PFSK-1 (cell line): Measurements from ENCODE around the gene OR13D1.

ENCODE experiments used
- POLR2AphosphoS5 ChIP-seq: IDR thresholded peaks from 2 replicates; pipeline ENCODE4 v1.6.1; 2012; ENCODE audit warnings: low read depth, mild to moderate bottlenecking, control low read depth, low read length, moderate library complexity
- REST ChIP-seq, 2 experiments: IDR thresholded peaks; 2 replicates each; pipeline versions ENCODE4 v1.6.1 to v1.8.0; 2011 to 2012; ENCODE audit warnings: low read depth in 2 of 2, low read length in 2 of 2, control low read depth in 1 of 2, inconsistent platforms in 1 of 2, mild to moderate bottlenecking in 1 of 2, moderate library complexity in 1 of 2; ENCODE audit not compliant: insufficient read depth in 1 of 2
- TAF1 ChIP-seq: IDR thresholded peaks from 2 replicates; pipeline ENCODE4 v1.6.1; 2012; ENCODE audit warnings: low read length, control low read depth, borderline replicate concordance; ENCODE audit not compliant: insufficient read depth

- TF ChIP-seq REST (IDR thresholded peaks at IDR 0.05; ENCODE audit: insufficient read depth in 1 of 2, low read depth in 2 of 2, low read length in 2 of 2) (no peak), TAF1 (no peak), POLR2AphosphoS5 (no peak)
Observed at GRCh38 chr9:104700306-104700705, 6.0 kb downstream of the OR13D1 start.
